SK-N-SH (cell line): ENCODE data around the gene RFX2. TPM values are rescaled to one million over a fixed set of nuclear protein-coding genes. Genes with fewer than 3 reads are reported as not detected.
A peak's percentile ranks its signal among the peaks of the same experiment; 100 is the strongest.

ENCODE experiments used
- CTCF ChIA-PET: fragments of 300-600, 350-600 bp; formaldehyde crosslinking; extraction: SDS; loops from one replicate; lab custom pipeline; 2021; lab: Yijun Ruan, JAX
- POLR2A ChIA-PET: fragments of 350-600 bp; sonication (Branson Sonifier 250); formaldehyde crosslinking; extraction: SDS; loops from one replicate; lab custom pipeline; 2020; ENCODE audit warnings: antibody characterized with exemption, inconsistent platforms; lab: Yijun Ruan, JAX
- DNase-seq: peaks from one replicate; pipeline ENCODE4 v3.0.0; 2012
- H2AFZ ChIP-seq: fragments of 200-600 bp; sonication (generic); 2 replicates; pipeline ENCODE4 v1.8.1; 2016; ENCODE audit warnings: antibody characterized with exemption, mild to moderate bottlenecking, low read depth
- H3F3A ChIP-seq: fragments of 200-600 bp; sonication (generic); replicated peaks from 2 replicates; pipeline ENCODE3; 2016; ENCODE audit warnings: antibody characterized with exemption, mild to moderate bottlenecking; ENCODE audit not compliant: insufficient read depth
- H3K27ac ChIP-seq, 2 experiments: fragments of 200-500 bp in 1 of 2; fragments of 200-600 bp in 1 of 2; sonication (Bioruptor generic) in 1 of 2; sonication (generic), shearing (Covaris generic) in 1 of 2; 2 replicates each; pipeline versions ENCODE4 v1.5.1 to v1.6.1; 2014 to 2016; ENCODE audit warnings: low read depth in 2 of 2, inconsistent platforms in 1 of 2, low read length in 1 of 2, mild to moderate bottlenecking in 1 of 2, mixed read lengths in 1 of 2
- H3K27me3 ChIP-seq: fragments of 200-600 bp; sonication (generic), shearing (Covaris generic); 2 replicates; pipeline ENCODE4 v1.6.1; 2016; ENCODE audit warnings: mixed run types; ENCODE audit not compliant: insufficient read depth
- H3K36me3 ChIP-seq, 2 experiments: fragments of 200-500 bp in 1 of 2; fragments of 200-600 bp in 1 of 2; sonication (Bioruptor generic) in 1 of 2; sonication (generic) in 1 of 2; replicated peaks in 1 of 2; 2 replicates each; pipeline versions ENCODE3 to v1.5.1; 2014 to 2016; ENCODE audit warnings: low read length in 1 of 2, mild to moderate bottlenecking in 1 of 2; ENCODE audit not compliant: insufficient read depth in 2 of 2, control insufficient read depth in 1 of 2
- H3K4me1 ChIP-seq, 2 experiments: fragments of 200-500 bp in 1 of 2; fragments of 200-600 bp in 1 of 2; sonication (Bioruptor generic) in 1 of 2; sonication (generic), shearing (Covaris generic) in 1 of 2; 2 replicates each; pipeline versions ENCODE4 v1.5.1 to v1.6.1; 2014 to 2016; ENCODE audit warnings: low read depth in 1 of 2, low read length in 1 of 2, mixed run types in 1 of 2; ENCODE audit not compliant: insufficient read depth in 2 of 2, control insufficient read depth in 1 of 2
- H3K4me2 ChIP-seq: fragments of 200-600 bp; sonication (generic), shearing (Covaris generic); 2 replicates; pipeline ENCODE4 v1.6.1; 2017; ENCODE audit warnings: mixed run types
- H3K4me3 ChIP-seq, 2 experiments: fragments of 200-500 bp in 1 of 2; fragments of 200-600 bp in 1 of 2; sonication (Bioruptor generic) in 1 of 2; sonication (generic), shearing (Covaris generic) in 1 of 2; 2 replicates each; pipeline versions ENCODE4 v1.5.1 to v1.8.1; 2014 to 2016; ENCODE audit warnings: low read depth in 2 of 2, inconsistent platforms in 1 of 2, low read length in 1 of 2, mild to moderate bottlenecking in 1 of 2, mixed read lengths in 1 of 2, moderate library complexity in 1 of 2
- H3K79me2 ChIP-seq: fragments of 200-600 bp; sonication (generic); 2 replicates; pipeline ENCODE4 v1.8.1; 2017; ENCODE audit warnings: mild to moderate bottlenecking; ENCODE audit not compliant: insufficient read depth
- H3K9ac ChIP-seq: fragments of 200-600 bp; sonication (generic); 2 replicates; pipeline ENCODE4 v1.6.1; 2017; ENCODE audit warnings: mixed run types
- H3K9me2 ChIP-seq: fragments of 200-600 bp; sonication (generic); 2 replicates; pipeline ENCODE4 v1.6.1; 2017; ENCODE audit warnings: mixed run types
- H3K9me3 ChIP-seq: fragments of 200-600 bp; sonication (generic); 2 replicates; pipeline ENCODE4 v1.6.1; 2017; ENCODE audit warnings: mixed run types, mild to moderate bottlenecking, moderate library complexity
- H4K20me1 ChIP-seq: fragments of 200-600 bp; sonication (generic); 2 replicates; pipeline ENCODE4 v1.6.1; 2017; ENCODE audit warnings: mild to moderate bottlenecking, mixed run types; ENCODE audit not compliant: insufficient read depth
- ELF1 ChIP-seq: IDR thresholded peaks from 2 replicates; pipeline ENCODE4 v1.4.0; 2012
- EZH2phosphoT487 ChIP-seq: fragments of 200-600 bp; sonication (generic); IDR thresholded peaks from 2 replicates; pipeline ENCODE4 v1.6.1; 2017; ENCODE audit warnings: low read depth, mixed run types, mild to moderate bottlenecking, antibody characterized with exemption, moderate library complexity, borderline replicate concordance
- FOSL2 ChIP-seq: IDR thresholded peaks from 2 replicates; pipeline ENCODE4 v1.4.0; 2012; ENCODE audit warnings: low read depth, mild to moderate bottlenecking, moderate library complexity, borderline replicate concordance
- GABPA ChIP-seq: IDR thresholded peaks from 2 replicates; pipeline ENCODE4 v1.4.0; 2012; ENCODE audit warnings: low read depth, mild to moderate bottlenecking
- MAX ChIP-seq: IDR thresholded peaks from 2 replicates; pipeline ENCODE4 v1.4.0; 2012; ENCODE audit warnings: low read depth
- MEF2A ChIP-seq: IDR thresholded peaks from 2 replicates; pipeline ENCODE4 v1.4.0; 2012; ENCODE audit warnings: low read depth, borderline replicate concordance
- MXI1 ChIP-seq: IDR thresholded peaks from 2 replicates; pipeline ENCODE4 v1.6.1; 2012; ENCODE audit warnings: mild to moderate bottlenecking, low read depth, low read length, improper control_type of control experiment
- NFIC ChIP-seq: IDR thresholded peaks from 2 replicates; pipeline ENCODE4 v1.4.0; 2012; ENCODE audit warnings: borderline replicate concordance
- NRF1 ChIP-seq: IDR thresholded peaks from 2 replicates; pipeline ENCODE4 v1.6.1; 2012; ENCODE audit warnings: low read depth, mild to moderate bottlenecking, low read length
- POLR2AphosphoS5 ChIP-seq: IDR thresholded peaks from 2 replicates; pipeline ENCODE4 v1.6.1; 2012; ENCODE audit warnings: low read depth, low read length
- TCF12 ChIP-seq: IDR thresholded peaks from 2 replicates; pipeline ENCODE4 v1.4.0; 2012
- WGBS: methylation state at CpG from one replicate; pipeline ENCODE4 v1.1.6; 2017; ENCODE audit warnings: low lambda C conversion rate; 5-methylcytosine and 5-hydroxymethylcytosine counted together
- polyA plus RNA-seq, 3 experiments: library from polyadenylated mRNA; depleted of rRNA; stranded (reverse); fragments of >200 nt; gene quantifications; 2 replicates each; pipeline ENCODE4 v1.2.3, GENCODE V29; 2012
- TF ChIP-seq, protein P1 (sequence below): IDR thresholded peaks from 2 replicates; pipeline ENCODE4 v1.4.0; 2012; ENCODE audit warnings: low read depth, borderline replicate concordance
- TF ChIP-seq, protein P2 (sequence below): IDR thresholded peaks from 2 replicates; pipeline ENCODE4; 2012

RFX2 gene
- polyA plus RNA-seq, 1 of the 3 experiments (the other 2 are of a cell fraction) = 12.6 TPM

DNA sequence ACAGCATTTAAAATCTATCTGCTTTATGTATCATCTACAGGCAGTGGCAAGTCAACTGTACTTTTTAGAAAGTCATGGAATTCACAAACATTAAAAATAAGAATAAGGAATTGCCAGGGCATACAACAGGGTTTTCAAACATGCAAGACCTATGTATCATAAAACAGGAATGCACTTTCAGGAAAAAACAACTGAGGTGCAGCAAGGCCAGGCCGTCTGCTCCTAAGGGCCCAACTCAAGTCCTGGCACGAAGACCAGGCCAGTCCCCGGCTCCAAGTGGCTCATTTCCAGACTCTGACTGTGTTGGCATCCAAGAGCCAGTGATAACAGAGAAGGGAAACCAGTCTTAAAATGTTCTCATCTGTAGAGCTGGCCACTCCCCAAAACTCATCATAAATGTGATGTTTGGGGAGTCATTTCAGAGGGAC, 7.1 kb downstream of the RFX2 start (continued):
- peak; percentile 80 for TF ChIP-seq TCF12
- TF ChIP-seq FOSL2 = peak; percentile 80
- TF ChIP-seq, protein P1, sequence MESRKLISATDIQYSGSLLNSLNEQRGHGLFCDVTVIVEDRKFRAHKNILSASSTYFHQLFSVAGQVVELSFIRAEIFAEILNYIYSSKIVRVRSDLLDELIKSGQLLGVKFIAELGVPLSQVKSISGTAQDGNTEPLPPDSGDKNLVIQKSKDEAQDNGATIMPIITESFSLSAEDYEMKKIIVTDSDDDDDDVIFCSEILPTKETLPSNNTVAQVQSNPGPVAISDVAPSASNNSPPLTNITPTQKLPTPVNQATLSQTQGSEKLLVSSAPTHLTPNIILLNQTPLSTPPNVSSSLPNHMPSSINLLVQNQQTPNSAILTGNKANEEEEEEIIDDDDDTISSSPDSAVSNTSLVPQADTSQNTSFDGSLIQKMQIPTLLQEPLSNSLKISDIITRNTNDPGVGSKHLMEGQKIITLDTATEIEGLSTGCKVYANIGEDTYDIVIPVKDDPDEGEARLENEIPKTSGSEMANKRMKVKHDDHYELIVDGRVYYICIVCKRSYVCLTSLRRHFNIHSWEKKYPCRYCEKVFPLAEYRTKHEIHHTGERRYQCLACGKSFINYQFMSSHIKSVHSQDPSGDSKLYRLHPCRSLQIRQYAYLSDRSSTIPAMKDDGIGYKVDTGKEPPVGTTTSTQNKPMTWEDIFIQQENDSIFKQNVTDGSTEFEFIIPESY = 0 out of 2 replicates have a peak, but pooled peaks have one; percentile 29
- TF ChIP-seq MAX = peak; percentile 43; the same call in 1 of the 2 replicates

- ChIA-PET POLR2A (no interaction called here), CTCF (interaction anchor here (2.0 kb wide), 1 partner anchor 53 kb away, joined by 10 read pairs; no protein-coding TSS in a partner anchor)
- TF ChIP-seq ELF1 (no peak), MXI1 (no peak), GABPA (no peak), MEF2A (no peak), POLR2AphosphoS5 (no peak), MAX (no peak), FOSL2 (no peak), NFIC (no peak)
- TF ChIP-seq, protein P2, sequence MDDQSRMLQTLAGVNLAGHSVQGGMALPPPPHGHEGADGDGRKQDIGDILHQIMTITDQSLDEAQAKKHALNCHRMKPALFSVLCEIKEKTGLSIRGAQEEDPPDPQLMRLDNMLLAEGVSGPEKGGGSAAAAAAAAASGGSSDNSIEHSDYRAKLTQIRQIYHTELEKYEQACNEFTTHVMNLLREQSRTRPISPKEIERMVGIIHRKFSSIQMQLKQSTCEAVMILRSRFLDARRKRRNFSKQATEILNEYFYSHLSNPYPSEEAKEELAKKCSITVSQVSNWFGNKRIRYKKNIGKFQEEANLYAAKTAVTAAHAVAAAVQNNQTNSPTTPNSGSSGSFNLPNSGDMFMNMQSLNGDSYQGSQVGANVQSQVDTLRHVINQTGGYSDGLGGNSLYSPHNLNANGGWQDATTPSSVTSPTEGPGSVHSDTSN = no peak
- H3K9ac ChIP-seq = no peak overlapping the region
- H3K27ac ChIP-seq = peak overlapping the region; percentile 67 to 95; a peak in 2 of 4 replicates
- WGBS = 100% methylated on average over 3 of the region's 3 CpGs
- no peak for DNase-seq
- no peaks in the 10 kb centered on the region for H3K36me3 ChIP-seq
- H3K4me2 ChIP-seq = no peak overlapping the region
- no peak overlapping the region for H2AFZ ChIP-seq
- H3K9me2 ChIP-seq = no peaks in the 10 kb centered on the region
- H3F3A ChIP-seq = peaks cover 33% of the 10 kb centered on the region
- H3K27me3 ChIP-seq = no peaks in the 10 kb centered on the region
- peaks cover 16 to 21% of the 10 kb centered on the region in 2 experiments for H3K4me1 ChIP-seq
- H3K79me2 ChIP-seq = peaks cover 88% of the 10 kb centered on the region
- no peak overlapping the region for H3K4me3 ChIP-seq
- no peaks in the 10 kb centered on the region for H4K20me1 ChIP-seq
- no peaks in the 10 kb centered on the region for H3K9me3 ChIP-seq
Observed at GRCh38 chr19:6101991-6102390, 8.3 kb downstream of the RFX2 start.

DNA sequence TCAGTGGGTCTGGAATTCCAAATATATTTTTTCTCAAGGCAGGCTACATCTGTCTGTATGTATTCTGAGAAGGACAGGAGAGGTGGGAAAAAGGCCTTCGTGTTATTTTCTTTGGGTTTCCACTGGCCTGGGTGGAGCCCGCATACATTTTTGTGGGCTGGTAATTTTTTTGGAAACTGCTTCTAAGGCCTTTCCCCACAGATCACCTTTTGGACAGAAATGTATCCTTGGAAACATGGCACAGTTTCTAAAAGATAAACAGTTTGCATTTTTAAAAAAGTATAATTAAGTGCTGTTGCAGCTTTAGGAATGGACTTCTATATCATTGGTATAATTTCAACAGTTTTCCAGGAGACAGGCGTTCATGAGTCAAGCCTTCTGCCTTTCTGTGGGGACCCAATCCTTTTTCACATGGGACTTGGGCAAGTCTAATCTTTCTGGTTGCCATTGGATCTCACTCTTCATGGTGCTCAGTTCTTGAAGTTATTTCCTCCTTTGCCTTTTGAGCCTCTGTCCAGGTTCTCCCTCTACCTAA, 8.9 kb downstream of the RFX2 start:
- H4K20me1 ChIP-seq = no peaks in the 10 kb centered on the region
- no peak overlapping the region for H3K9ac ChIP-seq
- WGBS = 100% methylated on average over 3 of the region's 3 CpGs
- no peak overlapping the region for H3K4me2 ChIP-seq
- no peaks in the 10 kb centered on the region for H3K9me3 ChIP-seq
- peaks cover 16 to 21% of the 10 kb centered on the region in 2 experiments for H3K4me1 ChIP-seq
- peak overlapping the region in 1 of 2 experiments; percentile 95; a peak in 1 of 4 replicates for H3K27ac ChIP-seq
- H3K4me3 ChIP-seq = no peak overlapping the region
- TF ChIP-seq EZH2phosphoT487 (no peak), NRF1 (no peak), MXI1 (no peak)
- H3K9me2 ChIP-seq = no peaks in the 10 kb centered on the region
- ChIA-PET POLR2A (no interaction called here), CTCF (interaction anchor here (1.5 to 2.0 kb wide), 2 partner anchors 13 to 53 kb away, joined by 4 to 10 read pairs; no protein-coding TSS in a partner anchor)
- peaks cover 90% of the 10 kb centered on the region for H3K79me2 ChIP-seq
- H2AFZ ChIP-seq = no peak overlapping the region
- H3F3A ChIP-seq = peaks cover 33% of the 10 kb centered on the region
- no peaks in the 10 kb centered on the region for H3K36me3 ChIP-seq
- H3K27me3 ChIP-seq = no peaks in the 10 kb centered on the region
- DNase-seq = no peak
